22Rv1 (cell line): ENCODE measurements around the gene ONECUT2.
A peak's percentile ranks its signal among the peaks of the same experiment; 100 is the strongest.

Source experiments
- H3K27ac ChIP-seq: fragments of 450-650 bp; 2 replicates; pipeline ENCODE4 v1.5.1; 2017
- ZFX ChIP-seq: fragments of 450-650 bp; IDR thresholded peaks from 2 replicates; pipeline ENCODE4 v1.6.1; 2017; ENCODE audit warnings: antibody characterized with exemption, borderline replicate concordance
- TF ChIP-seq, protein P1 (sequence below): fragments of 450-650 bp; IDR thresholded peaks from 2 replicates; pipeline ENCODE4 v1.5.1; 2017; ENCODE audit warnings: mild to moderate bottlenecking

The ONECUT2 gene

DNA sequence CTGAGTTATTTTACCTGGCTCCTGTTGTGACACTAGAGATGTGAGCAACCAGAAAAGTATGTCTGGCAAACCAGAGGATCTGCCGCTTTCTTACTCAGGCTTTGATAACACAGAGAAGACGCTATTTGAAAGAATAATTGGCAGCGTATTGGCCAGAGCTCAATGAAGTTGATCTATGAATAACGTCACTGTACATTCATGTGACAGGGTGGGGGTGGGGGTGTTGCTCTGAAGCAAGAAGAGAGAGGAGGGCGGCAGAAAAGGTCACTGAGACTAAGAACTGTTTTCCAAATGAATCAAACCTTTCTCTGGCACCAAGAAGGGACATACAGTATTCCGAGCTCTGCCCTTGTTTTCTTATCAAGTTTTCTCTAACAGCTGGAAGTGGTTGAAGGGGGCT, 1.7 kb upstream of the ONECUT2 start:
- H3K27ac ChIP-seq = peak overlapping the region; percentile 80
- no peak for TF ChIP-seq ZFX
- TF ChIP-seq, protein P1, sequence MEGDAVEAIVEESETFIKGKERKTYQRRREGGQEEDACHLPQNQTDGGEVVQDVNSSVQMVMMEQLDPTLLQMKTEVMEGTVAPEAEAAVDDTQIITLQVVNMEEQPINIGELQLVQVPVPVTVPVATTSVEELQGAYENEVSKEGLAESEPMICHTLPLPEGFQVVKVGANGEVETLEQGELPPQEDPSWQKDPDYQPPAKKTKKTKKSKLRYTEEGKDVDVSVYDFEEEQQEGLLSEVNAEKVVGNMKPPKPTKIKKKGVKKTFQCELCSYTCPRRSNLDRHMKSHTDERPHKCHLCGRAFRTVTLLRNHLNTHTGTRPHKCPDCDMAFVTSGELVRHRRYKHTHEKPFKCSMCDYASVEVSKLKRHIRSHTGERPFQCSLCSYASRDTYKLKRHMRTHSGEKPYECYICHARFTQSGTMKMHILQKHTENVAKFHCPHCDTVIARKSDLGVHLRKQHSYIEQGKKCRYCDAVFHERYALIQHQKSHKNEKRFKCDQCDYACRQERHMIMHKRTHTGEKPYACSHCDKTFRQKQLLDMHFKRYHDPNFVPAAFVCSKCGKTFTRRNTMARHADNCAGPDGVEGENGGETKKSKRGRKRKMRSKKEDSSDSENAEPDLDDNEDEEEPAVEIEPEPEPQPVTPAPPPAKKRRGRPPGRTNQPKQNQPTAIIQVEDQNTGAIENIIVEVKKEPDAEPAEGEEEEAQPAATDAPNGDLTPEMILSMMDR = no peak

DNA sequence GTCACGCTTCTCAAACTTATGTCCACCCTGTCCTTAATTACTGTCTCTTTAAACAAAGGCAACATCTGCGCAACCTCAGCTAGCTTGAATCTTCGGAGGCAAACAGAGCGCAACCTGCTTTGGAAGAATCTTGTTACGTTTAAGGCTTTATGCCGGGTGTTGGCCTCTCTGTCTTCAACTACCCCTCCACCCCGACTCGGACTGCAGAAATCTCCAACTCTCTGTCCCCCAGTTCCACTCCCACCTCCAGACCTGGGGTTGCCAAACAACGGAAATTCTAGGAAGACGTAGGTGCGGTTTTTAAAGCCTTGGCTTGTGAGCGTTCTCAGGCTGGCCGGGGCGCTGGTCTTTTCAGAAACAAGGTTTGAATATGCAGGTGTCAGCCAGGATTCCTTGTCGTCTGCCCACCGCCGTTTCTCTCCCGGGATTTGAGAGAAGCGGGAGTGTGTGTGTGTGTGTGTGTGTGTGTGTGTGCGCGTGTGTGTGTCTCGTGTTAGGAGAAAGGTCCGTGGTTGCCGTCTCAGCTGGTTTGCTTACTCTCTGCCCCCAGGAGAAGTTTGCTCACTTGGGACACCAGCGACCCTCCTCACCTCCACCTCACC, 1.1 kb upstream of the ONECUT2 start:
- no peak for TF ChIP-seq ZFX
- TF ChIP-seq, protein P1 = no peak
- H3K27ac ChIP-seq = peak overlapping the region; percentile 80

DNA sequence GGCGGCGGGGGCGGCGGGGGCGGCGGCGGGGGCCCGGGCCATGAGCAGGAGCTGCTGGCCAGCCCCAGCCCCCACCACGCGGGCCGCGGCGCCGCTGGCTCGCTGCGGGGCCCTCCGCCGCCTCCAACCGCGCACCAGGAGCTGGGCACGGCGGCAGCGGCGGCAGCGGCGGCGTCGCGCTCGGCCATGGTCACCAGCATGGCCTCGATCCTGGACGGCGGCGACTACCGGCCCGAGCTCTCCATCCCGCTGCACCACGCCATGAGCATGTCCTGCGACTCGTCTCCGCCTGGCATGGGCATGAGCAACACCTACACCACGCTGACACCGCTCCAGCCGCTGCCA, 644 bp downstream of the ONECUT2 start:
- peak overlapping the region; percentile 80 for H3K27ac ChIP-seq
- TF ChIP-seq, protein P1 = no peak
- no peak for TF ChIP-seq ZFX

DNA sequence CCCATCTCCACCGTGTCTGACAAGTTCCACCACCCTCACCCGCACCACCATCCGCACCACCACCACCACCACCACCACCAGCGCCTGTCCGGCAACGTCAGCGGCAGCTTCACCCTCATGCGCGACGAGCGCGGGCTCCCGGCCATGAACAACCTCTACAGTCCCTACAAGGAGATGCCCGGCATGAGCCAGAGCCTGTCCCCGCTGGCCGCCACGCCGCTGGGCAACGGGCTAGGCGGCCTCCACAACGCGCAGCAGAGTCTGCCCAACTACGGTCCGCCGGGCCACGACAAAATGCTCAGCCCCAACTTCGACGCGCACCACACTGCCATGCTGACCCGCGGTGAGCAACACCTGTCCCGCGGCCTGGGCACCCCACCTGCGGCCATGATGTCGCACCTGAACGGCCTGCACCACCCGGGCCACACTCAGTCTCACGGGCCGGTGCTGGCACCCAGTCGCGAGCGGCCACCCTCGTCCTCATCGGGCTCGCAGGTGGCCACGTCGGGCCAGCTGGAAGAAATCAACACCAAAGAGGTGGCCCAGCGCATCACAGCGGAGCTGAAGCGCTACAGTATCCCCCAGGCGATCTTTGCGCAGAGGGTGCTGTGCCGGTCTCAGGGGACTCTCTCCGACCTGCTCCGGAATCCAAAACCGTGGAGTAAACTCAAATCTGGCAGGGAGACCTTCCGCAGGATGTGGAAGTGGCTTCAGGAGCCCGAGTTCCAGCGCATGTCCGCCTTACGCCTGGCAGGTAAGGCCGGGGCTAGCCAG, 1.2 kb downstream of the ONECUT2 start:
- TF ChIP-seq, protein P1 = no peak
- no peak for TF ChIP-seq ZFX
- peak overlapping the region; percentile 80 for H3K27ac ChIP-seq

DNA sequence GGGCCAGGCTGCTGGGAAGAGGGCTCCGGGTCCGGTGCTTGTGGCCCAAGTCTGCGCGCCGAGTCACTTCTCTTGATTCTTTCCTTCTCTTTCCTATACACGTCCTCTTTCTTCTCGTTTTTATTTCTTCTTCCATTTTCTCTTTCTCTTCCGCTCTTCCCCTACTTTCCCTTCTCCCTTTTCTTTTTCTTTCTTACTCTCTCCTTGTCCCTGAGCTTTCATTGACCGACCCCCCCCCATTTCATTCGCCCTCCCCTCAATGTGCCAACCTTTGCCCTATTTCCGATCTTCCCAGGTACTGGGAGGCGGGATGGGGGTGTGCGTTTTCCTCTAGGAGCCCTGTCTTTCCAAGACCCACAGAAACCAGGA, 1.8 kb downstream of the ONECUT2 start:
- TF ChIP-seq ZFX = no peak
- TF ChIP-seq, protein P1 = no peak
- peak overlapping the region; percentile 80; the same call in 1 of the 2 replicates for H3K27ac ChIP-seq

DNA sequence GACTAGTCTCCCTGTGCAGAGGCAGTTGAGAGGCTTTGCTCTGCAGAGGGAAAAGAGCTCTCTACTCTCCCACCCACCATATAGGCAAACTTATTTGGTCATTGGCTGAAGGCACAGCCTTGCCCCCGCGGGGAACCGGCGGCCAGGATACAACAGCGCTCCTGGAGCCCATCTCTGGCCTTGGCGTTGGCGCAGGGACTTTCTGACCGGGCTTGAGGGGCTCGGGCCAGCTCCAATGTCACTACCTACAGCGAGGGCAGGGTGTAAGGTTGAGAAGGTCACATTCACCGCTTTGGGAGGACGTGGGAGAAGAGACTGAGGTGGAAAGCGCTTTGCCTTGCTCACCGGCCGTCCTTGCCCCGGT, 2.2 kb downstream of the ONECUT2 start:
- H3K27ac ChIP-seq = no peak overlapping the region
- TF ChIP-seq, protein P1 = no peak
- no peak for TF ChIP-seq ZFX
